HUES48 (cell line): ENCODE data around the gene FAM20B.

Experiments
- H3K27ac ChIP-seq: one replicate; pipeline ENCODE4 v1.7.0; 2013; ENCODE audit warnings: low read depth, low read length, inconsistent platforms
- H3K27me3 ChIP-seq: 2 replicates; pipeline ENCODE4 v1.6.1; 2013; ENCODE audit warnings: mild to moderate bottlenecking, low read length; ENCODE audit not compliant: control insufficient read depth, insufficient read depth
- H3K36me3 ChIP-seq: 2 replicates; pipeline ENCODE4 v1.6.1; 2013; ENCODE audit warnings: low read length; ENCODE audit not compliant: control insufficient read depth, insufficient read depth
- H3K4me1 ChIP-seq: 2 replicates; pipeline ENCODE4 v1.6.1; 2013; ENCODE audit warnings: mild to moderate bottlenecking, low read length; ENCODE audit not compliant: control insufficient read depth, insufficient read depth
- H3K4me3 ChIP-seq: 2 replicates; pipeline ENCODE4 v1.5.1; 2013; ENCODE audit warnings: mild to moderate bottlenecking, low read depth, low read length
- H3K9ac ChIP-seq: 2 replicates; pipeline ENCODE4 v1.6.1; 2013; ENCODE audit warnings: mild to moderate bottlenecking, low read depth, low read length, moderate library complexity
- H3K9me3 ChIP-seq: 2 replicates; pipeline ENCODE4 v1.6.1; 2013; ENCODE audit warnings: low read length; ENCODE audit not compliant: control insufficient read depth, insufficient read depth

The FAM20B gene

DNA sequence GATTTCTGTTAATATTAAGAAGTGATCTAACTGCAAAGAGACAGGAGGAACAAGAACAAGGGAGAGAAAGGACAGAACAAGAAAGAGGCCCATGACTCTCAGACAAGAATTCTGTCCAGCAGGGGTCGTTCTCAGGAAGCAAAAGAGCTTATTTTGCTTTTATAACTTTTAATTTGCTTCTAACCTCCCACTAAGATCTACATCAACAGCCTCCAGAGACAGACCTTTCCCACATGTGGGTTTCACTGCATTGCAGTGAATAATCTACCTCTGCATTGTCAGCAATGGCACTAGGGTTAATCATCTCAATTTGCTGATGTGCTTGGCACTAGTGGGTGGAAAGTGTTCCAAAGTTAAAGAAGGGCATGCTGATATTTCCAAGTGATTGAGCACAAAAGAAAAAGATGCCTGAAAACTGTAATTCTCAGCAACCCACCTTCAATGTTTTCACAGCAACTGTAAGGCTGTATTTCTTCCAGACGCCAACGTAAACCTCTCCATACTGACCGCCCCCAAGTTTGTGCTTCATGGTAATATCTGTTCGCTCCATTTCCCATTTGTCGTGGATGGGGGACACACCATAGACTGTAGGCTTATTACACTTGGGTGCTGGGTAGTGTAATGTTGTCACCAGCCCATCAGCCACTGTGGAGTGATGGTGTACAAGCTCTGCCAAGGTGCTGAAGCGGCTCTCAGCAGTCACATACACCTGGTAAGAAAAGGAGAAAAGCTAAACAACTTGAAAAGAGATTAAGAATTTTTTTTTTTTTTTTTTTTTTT lies 95.7 kb downstream of the FAM20B start:
- H3K4me1 ChIP-seq: peaks cover 11% of the 10 kb centered on the region; the same call in 1 of the 2 replicates
- H3K27ac ChIP-seq: no peak overlapping the region
- no peak overlapping the region for H3K9ac ChIP-seq
- no peaks in the 10 kb centered on the region for H3K9me3 ChIP-seq
- no peaks in the 10 kb centered on the region for H3K27me3 ChIP-seq
- H3K4me3 ChIP-seq: no peak overlapping the region
- H3K36me3 ChIP-seq: peaks cover 22% of the 10 kb centered on the region

- H3K27ac ChIP-seq: no peak overlapping the region
Observed at GRCh38 chr1:179124873-179125272, 99.2 kb downstream of the FAM20B start.

More at GRCh38 chr1:179124873-179125272, 99.2 kb downstream of the FAM20B start:
- Histone ChIP-seq H3K4me1 (no peaks in the 10 kb centered on the region), H3K36me3 (peaks cover 5% of the 10 kb centered on the region), H3K9me3 (no peaks in the 10 kb centered on the region), H3K9ac (no peak overlapping the region), H3K4me3 (no peak overlapping the region), H3K27me3 (no peaks in the 10 kb centered on the region)
